ENCODE data around the gene GDPD5.

Gene GDPD5

DNA sequence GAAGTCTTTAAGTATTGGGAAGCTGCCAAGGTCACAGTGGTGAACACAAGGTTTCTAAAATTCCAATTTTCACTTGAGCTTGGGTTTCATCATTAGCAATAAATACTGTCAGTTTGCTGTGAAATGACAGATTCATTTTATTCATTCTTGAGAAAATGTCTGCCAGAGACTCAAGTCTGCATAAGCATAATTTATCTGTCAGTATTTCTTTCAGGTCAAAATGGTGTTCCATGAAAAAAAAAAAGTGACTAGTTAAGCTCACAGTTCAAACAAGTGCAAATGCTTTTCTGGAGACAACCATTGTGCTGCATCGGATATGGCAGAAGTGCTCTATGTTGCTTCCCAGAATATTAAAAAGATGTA, 8.1 kb upstream of the GDPD5 start:
- Mint-ChIP-seq H3K4me3 (no peak overlapping the region), H3K27ac (no peak overlapping the region), H3K36me3 (ENCODE audit: low read depth) (no peaks in the 10 kb centered on the region), H3K27me3 (ENCODE audit: low read depth) (peaks cover 5% of the 10 kb centered on the region), H3K9me3 (no peaks in the 10 kb centered on the region), H3K4me1 (ENCODE audit: low read depth) (peaks cover 60% of the 10 kb centered on the region)

DNA sequence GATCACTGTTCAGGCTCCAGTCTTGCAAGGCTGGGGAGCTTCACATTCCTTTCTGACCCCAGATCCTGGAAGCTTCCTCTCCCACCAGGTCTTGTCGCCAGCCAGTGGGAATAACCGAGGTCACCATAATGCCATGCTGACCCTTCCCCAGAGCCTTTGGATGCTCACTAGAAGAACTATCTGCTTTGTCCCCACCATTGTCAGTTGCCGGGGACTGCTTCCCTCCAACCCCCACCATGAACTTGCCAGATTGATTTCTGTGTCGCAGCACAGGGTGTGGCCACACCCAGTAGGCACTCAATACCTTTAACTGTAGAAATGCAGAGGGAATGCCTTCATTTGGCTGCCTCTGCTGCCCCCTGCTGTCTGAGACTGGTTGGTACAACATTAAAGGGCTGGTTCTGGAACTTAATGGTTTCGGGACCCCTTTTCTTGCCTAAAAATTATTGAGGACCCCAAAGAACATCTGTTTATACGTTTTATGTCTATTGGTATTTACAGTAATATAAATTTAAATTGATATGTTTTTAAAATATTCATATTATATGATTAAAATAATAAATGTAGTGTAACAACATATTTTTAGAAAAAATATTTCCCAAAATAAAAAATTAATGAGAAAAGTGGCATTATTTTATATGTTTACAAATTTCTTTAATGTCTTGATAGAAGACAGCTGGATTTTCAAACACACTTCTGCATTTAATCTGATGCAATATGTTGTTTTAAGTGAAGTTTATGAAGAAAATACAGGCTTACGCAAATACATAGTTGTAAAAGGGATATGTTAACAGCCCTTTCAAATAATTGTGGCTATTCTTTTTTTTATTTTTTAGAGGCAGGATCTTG, 6.7 kb upstream of the GDPD5 start:
- Mint-ChIP-seq H3K27ac (peak overlapping the region; percentile 56), H3K36me3 (ENCODE audit: low read depth) (no peaks in the 10 kb centered on the region), H3K4me3 (no peak overlapping the region), H3K4me1 (ENCODE audit: low read depth) (peaks cover 47% of the 10 kb centered on the region), H3K27me3 (ENCODE audit: low read depth) (peaks cover 11% of the 10 kb centered on the region), H3K9me3 (no peaks in the 10 kb centered on the region)

DNA sequence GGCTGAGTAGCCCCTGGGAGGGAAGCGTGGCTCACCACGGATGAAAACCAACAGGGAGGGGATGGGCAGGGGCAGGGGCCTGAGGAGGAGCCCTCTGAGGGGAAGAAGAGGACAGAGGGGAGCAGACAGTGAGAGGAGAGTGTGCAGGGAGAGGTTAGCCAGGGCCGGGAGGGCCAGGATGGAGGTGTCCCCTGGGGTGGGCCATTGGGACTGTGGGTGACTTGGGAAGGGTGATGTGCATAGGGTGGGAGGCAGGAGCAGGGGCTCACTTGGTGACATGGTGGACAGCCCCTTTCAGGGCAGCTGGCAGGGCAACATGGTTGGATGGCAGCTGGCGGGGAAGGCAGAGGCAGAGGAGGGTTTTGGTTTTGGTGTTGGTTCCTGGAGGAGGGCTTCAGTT, 5.6 kb upstream of the GDPD5 start:
- Mint-ChIP-seq H3K27ac (no peak overlapping the region), H3K4me1 (ENCODE audit: low read depth) (peaks cover 39% of the 10 kb centered on the region), H3K9me3 (no peaks in the 10 kb centered on the region), H3K4me3 (no peak overlapping the region), H3K36me3 (ENCODE audit: low read depth) (no peaks in the 10 kb centered on the region), H3K27me3 (ENCODE audit: low read depth) (peaks cover 11% of the 10 kb centered on the region)

DNA sequence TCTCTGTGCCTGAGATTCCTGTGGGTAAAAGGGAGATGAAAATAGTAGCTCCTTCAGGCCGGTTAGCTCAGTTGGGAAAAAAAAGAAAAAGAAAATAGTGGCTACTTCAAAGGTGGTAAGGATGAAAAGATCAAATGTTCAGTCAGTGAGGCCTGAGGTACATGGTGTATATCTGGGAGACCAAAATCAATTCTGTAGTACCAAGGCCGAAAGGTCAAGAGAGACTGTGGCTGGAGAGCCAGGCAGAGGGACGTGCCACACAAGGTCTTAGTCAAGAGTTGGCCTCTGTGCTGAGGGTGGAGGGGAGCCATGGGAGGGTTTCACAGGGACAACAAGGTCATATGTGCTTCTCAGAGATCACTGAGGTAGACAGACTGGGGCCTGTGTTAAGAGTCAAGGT, 4.8 kb upstream of the GDPD5 start:
- Mint-ChIP-seq H3K27me3 (ENCODE audit: low read depth) (peaks cover 11% of the 10 kb centered on the region), H3K4me1 (ENCODE audit: low read depth) (peaks cover 36% of the 10 kb centered on the region), H3K36me3 (ENCODE audit: low read depth) (no peaks in the 10 kb centered on the region), H3K27ac (peak overlapping the region; percentile 28), H3K4me3 (no peak overlapping the region), H3K9me3 (no peaks in the 10 kb centered on the region)

DNA sequence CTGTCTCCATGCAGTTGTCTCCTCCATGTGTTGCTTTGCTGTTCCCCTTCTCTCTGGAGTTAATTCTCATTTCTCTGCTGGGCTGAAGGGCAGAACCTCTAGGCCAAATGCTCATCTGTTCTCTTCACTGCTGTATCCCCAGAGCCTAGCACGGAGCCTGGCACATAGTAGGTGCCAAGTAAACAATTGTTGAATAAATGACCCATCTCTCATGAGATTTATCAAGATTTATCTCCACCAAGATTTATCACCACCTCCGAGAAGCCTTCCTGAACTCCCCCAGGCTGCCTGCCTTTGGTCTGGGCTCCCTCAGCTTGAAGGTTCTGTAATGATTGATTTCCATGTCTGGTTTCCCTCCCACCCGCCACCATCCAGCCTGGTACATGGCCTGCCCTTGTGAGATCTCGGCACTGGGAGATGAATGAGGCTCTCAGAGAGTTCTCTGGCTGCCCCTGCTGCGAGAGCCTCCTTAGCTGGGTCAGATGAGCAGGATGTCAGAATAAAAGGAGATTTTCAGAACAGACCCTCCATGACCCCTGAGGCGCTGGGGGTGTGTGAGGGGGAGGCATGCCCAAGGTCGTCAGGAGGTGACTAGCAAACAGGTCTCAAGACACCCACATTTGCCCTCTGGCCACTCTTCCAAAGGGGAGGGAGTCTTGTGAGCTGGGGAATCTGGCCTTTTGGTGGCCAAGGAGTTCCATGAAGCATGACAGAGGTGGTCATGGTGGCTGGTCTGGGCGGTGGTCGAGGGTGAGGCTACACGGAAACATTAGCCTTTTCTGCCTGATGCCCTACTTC, 2.4 kb upstream of the GDPD5 start:
- Mint-ChIP-seq H3K27ac (no peak overlapping the region), H3K4me3 (peak overlapping the region; percentile 79), H3K9me3 (no peaks in the 10 kb centered on the region), H3K36me3 (ENCODE audit: low read depth) (no peaks in the 10 kb centered on the region), H3K4me1 (ENCODE audit: low read depth) (peaks cover 38% of the 10 kb centered on the region), H3K27me3 (ENCODE audit: low read depth) (peaks cover 28% of the 10 kb centered on the region)

DNA sequence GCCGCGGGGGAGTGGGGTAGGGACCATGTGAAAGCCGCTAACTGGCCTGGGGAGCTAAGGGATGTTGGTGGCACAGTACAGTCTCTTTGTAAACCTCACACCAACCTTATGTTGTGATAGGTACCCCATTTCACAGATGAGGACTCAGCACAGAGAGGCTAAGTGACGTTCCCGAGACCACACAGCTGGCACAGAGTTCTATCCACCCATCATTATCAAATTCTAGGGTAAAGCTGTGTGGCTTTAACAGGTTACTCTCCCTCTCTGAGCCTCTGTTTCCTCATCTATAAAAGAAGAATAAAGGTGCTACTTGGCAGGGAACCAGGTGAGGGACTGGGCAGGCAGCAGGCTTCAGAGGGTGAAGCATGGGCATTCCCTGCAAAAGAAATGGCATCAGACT, 1.4 kb upstream of the GDPD5 start:
- Mint-ChIP-seq H3K4me1 (ENCODE audit: low read depth) (peaks cover 35% of the 10 kb centered on the region), H3K27ac (peak overlapping the region; percentile 1), H3K27me3 (ENCODE audit: low read depth) (peaks cover 30% of the 10 kb centered on the region), H3K4me3 (peak overlapping the region; percentile 79), H3K9me3 (no peaks in the 10 kb centered on the region), H3K36me3 (ENCODE audit: low read depth) (no peaks in the 10 kb centered on the region)

DNA sequence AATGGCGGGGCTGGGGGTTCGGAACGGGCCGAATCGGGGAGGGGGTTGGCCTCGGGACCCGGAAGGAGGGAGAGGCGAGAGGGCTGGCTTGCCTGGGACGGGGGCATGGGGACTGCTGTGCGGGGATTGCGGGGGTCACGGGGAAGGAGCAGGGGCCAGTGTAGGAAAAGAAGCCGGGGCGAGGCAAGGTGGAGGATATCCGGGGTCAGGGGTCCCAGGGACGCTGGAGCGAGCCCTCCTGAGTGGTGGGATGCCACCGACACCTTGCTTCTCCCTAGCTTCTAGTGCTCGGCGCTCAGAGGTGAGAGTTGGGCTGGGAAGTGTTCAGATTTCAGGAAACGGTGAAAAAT, 426 bp upstream of the GDPD5 start:
- no peaks in the 10 kb centered on the region for H3K36me3 Mint-ChIP-seq (ENCODE audit: low read depth)
- H3K9me3 Mint-ChIP-seq, result no peaks in the 10 kb centered on the region
- H3K27me3 Mint-ChIP-seq (ENCODE audit: low read depth), result peaks cover 30% of the 10 kb centered on the region
- H3K4me1 Mint-ChIP-seq (ENCODE audit: low read depth), result peaks cover 26% of the 10 kb centered on the region
- peak overlapping the region; percentile 56 for H3K27ac Mint-ChIP-seq
- peak overlapping the region; percentile 79 for H3K4me3 Mint-ChIP-seq

DNA sequence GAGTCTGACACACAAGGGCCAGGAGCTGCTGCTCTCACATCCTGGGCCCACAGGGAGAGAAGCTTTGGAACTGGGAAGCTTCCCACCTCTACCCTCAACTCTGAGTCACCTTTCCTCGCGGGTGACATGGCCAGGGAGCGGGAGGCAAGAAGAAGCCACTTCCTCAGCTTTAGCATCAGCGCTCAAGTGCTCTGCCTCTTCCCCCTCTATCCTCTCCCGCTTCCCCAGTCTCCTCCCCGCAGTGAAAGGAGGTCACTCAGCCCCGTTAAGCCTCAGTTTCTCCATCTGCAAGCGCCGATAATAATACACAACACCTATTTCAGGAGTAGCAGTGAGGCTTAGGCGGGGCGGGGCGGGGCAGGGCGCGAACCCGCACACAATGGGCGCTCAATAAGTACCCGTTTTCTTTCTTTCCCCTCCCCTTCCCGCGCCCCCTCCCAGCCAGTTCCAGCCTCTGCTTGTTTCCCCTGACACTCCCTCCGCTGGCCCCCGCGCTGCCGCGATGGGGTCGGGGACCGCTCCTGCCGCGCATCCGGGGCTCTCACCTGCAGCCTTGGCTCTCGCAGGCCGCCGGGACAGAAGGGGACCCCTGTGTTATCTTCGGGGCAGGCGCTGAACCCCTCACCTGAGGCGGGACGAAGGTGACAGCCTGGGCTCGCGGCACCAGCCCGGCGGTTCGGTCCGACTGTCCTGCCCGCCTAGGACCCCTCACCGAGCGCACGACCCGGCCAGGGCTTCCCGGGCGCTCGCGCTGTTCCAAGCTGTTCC, 892 bp downstream of the GDPD5 start:
- Mint-ChIP-seq H3K27me3 (ENCODE audit: low read depth) (peaks cover 30% of the 10 kb centered on the region), H3K36me3 (ENCODE audit: low read depth) (no peaks in the 10 kb centered on the region), H3K4me1 (ENCODE audit: low read depth) (peaks cover 19% of the 10 kb centered on the region), H3K9me3 (no peaks in the 10 kb centered on the region), H3K27ac (no peak overlapping the region), H3K4me3 (peak overlapping the region; percentile 81)

DNA sequence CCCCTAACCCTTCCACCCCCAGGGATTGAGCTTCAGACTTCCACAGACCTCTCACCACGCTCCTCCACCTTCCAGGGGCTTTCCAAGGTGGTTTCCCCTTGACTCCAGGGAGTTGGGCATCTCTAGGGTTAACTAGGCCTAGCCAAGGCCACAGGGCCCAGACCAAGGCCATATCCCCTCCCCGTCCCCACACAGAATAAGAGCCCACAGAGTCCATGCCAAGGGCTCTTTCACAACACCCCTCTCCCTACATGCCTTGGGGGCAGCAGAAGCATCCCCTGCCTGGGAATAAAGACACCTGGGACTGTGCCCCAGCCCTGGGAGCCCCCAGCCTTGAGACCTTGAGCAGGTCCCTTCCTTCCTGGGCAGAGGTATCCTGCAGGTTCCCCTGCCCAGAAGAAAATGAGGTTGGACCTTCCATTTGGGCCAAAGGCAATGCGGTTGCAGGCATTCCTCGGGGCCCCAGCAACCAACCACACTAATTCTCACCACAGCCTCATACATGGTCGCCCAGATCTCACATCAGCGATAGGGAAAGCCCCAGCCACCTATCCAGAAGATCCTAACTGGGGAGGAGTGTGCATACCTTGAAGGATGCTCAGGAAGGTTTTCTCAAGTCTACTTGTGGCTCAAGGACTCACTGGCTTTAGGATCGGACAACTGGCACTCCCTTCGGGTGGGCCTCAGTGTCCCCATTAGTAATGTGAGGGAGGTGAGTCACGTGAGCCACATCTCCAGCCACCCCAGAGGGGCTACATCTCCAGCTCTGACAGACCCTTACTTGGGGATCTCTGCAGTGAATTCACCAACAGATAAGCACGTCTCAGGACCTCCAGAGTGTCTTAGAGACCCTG, 1.7 kb downstream of the GDPD5 start:
- peaks cover 19% of the 10 kb centered on the region for H3K4me1 Mint-ChIP-seq (ENCODE audit: low read depth)
- H3K27ac Mint-ChIP-seq, result no peak overlapping the region

DNA sequence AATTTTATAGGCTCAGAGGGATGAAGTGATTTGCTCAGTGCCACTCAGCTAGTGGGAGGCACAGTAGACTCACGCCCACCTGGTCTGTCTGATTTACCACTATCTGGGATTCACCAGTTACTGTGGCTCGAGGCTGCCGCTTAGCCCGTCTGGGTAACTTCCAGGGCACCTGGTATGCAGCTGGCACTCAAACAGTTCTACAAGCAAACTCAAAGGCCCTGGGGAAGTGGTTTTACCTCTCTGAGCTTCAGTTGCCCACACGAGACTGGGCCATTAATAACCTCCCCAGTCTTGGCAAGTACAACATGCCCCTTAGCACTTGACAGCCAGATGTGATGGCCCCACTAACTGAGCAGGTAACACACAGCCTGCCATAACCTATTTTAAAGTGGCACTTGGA, 2.6 kb downstream of the GDPD5 start:
- Mint-ChIP-seq H3K4me3 (no peak overlapping the region), H3K27me3 (ENCODE audit: low read depth) (peaks cover 19% of the 10 kb centered on the region), H3K36me3 (ENCODE audit: low read depth) (no peaks in the 10 kb centered on the region), H3K4me1 (ENCODE audit: low read depth) (peaks cover 19% of the 10 kb centered on the region), H3K9me3 (no peaks in the 10 kb centered on the region), H3K27ac (no peak overlapping the region)

More for the DNA sequence above, 1.7 kb downstream of the GDPD5 start:
- Mint-ChIP-seq H3K4me3 (peak overlapping the region; percentile 81), H3K9me3 (no peaks in the 10 kb centered on the region), H3K36me3 (ENCODE audit: low read depth) (no peaks in the 10 kb centered on the region), H3K27me3 (ENCODE audit: low read depth) (peaks cover 27% of the 10 kb centered on the region)

DNA sequence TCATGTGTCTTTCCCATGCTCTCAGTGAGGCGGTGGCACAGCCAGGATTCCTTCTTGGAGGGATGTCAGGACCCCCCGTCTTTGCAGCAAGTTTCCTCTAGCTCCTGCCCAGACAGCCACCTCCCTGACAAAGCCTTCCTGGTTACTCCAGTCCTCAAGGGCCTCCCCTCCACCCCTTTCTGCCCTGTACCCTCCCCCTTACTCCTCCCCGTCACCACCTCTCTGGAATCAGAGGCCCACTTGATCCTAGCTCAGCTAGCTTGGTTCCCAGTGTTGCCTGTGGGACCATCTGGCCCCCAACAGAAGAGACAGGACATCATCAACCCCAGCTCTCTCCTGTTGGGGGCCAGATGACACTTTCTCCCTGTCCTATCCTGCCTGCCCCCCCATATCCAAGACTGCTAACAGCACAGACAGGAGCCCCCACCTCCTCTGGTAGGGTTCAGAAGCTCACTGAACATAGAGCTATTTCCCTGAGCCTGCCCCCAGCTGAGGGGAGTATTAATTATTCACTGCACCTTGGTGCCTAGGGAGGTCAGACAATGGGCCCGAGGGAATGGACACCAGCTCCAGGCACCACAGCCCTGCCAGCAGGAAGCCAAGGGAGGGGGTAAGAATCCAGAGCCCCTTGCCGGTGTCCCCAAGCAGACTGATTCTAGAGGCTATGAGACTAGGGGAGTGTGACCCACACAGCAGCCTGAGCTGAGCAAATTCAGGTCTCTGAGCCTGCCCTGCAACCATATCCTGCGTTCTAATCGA, 3.3 kb downstream of the GDPD5 start:
- H3K36me3 Mint-ChIP-seq (ENCODE audit: low read depth), result no peaks in the 10 kb centered on the region
- peaks cover 19% of the 10 kb centered on the region for H3K27me3 Mint-ChIP-seq (ENCODE audit: low read depth)
- peaks cover 25% of the 10 kb centered on the region for H3K4me1 Mint-ChIP-seq (ENCODE audit: low read depth)
- H3K4me3 Mint-ChIP-seq, result no peak overlapping the region
- no peak overlapping the region for H3K27ac Mint-ChIP-seq
- no peaks in the 10 kb centered on the region for H3K9me3 Mint-ChIP-seq

DNA sequence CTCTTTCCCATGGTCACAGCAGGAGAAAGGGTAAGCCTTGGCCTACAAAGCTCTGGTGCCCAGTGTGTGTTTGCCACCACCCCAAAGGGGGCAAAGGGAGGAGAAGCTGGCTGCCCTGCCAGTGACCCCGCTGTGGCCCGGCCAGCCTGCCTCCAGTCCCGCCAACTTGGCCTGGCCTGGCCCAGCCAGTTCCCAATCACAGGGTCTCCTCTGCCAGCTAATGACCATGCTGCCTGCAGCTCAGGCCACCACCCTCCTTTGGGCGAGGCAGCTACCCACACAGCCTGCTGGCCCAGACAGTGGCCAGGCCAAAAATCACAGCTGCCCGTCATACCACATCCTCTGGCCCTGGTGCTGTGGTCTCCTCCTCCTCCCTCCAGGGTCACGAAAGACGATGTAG, 5.1 kb downstream of the GDPD5 start:
- H3K4me1 Mint-ChIP-seq (ENCODE audit: low read depth), result peaks cover 28% of the 10 kb centered on the region
- no peaks in the 10 kb centered on the region for H3K9me3 Mint-ChIP-seq
- no peak overlapping the region for H3K27ac Mint-ChIP-seq
- H3K4me3 Mint-ChIP-seq, result no peak overlapping the region
- peaks cover 19% of the 10 kb centered on the region for H3K27me3 Mint-ChIP-seq (ENCODE audit: low read depth)
- peaks cover 4% of the 10 kb centered on the region for H3K36me3 Mint-ChIP-seq (ENCODE audit: low read depth)

DNA sequence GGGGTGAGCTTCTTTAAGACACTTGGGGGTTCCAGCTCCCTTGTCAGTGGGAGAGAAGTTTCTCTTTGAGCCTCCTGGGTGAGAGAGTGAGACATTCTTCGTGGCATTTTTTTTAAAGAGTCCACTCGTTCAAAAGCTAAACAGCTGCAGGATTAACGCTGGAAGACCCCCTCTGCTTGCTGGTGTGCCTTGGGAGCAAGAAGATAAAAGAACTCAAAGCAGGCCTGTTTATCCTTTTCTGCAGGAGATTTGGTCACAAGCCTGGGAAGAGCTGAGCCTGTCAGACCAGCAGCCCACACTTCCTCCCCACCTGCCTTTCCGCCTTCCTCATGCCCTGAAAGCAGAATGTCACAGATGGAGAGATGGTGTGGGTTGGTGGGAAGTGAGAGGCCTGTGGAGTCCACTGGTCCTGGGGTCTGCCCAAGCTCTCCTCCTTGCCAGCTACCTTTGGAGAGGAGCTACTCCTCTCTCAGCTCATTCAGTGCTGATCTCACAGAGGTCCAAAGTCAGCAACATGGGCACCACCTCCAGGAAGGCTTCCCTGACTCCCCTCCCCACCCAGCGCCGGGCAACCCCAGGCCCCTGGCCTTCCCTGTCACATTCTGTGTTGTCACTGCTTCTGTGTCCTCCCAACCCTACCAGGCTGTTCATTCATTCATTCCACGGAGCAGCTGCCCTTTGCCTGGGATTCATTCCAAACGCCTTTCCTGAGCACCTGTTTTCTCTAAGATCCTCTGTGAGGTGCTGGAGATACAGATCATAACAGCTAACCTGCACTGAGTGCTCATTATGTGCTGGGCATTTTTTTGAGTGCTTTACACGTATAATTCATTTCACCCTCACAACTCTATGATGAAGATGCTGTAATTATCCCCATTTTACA, 6.7 kb downstream of the GDPD5 start:
- Mint-ChIP-seq H3K4me3 (no peak overlapping the region), H3K9me3 (no peaks in the 10 kb centered on the region), H3K4me1 (ENCODE audit: low read depth) (peaks cover 19% of the 10 kb centered on the region), H3K27ac (no peak overlapping the region), H3K27me3 (ENCODE audit: low read depth) (peaks cover 11% of the 10 kb centered on the region), H3K36me3 (ENCODE audit: low read depth) (peaks cover 4% of the 10 kb centered on the region)

All from T-helper 1 cell treated with Interleukin-12 subunit alpha and Interleukin-12 subunit beta and Interleukin-4 antibody, amounts not matched to agents 30 μg/mL and 1 μg/mL, for 36 hours (primary cell).